Measurements from ENCODE around the gene SHANK1. TPM values are rescaled to one million over a fixed set of nuclear protein-coding genes. Genes with fewer than 3 reads are reported as not detected.

Gene SHANK1
- total and polyA plus RNA-seq, 2 of the 4 experiments (the other 2 are of a cell fraction), result 6.1 to 6.7 TPM

DNA sequence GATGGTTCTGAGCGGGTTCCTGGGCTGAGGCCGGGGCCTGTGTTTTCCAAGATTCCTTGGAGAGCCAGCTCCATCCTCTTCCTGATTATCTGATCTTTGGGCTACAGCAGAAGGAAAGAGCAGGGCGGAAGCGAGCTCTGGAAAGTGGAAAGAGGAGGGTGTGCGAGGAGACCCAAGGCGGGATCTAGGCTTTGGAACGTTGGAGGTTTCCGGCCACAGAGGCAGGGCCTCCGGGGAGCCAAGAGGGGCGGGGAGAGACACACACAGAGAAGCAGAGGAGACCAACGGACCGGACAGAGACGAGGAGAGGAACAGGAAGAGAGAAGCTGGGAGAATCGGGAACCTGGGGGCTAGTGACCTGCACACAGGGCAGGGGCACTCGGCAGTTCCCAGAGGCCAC is 3.5 kb upstream of the SHANK1 start, which contains the start of gene CLEC11A:
Gene CLEC11A (plus strand): TSS at position 296 of the 400 bp plus-strand sequence. CDS start 162 bp downstream, outside the sequence.
- peak within 1 kb of the TSS; percentile 70 for H3K56ac ChIP-seq (ENCODE audit: extremely low read depth, insufficient read depth, low read length)
- peak within 1 kb of the TSS; percentile 96 for H2AFZ ChIP-seq (replicated peaks; ENCODE audit: low read length, poor library complexity)
- H3K27ac ChIP-seq (ENCODE audit: insufficient read depth, low read length), result peak within 1 kb of the TSS; percentile 87
- in situ Hi-C loops (cut with MboI; ENCODE audit: low sequenced_read_pairs) (loop anchor here (5.0 kb wide), 1 partner anchor 346 kb away; the partner anchor contains the start of gene NR1H2), dilution Hi-C loops (cut with HindIII; ENCODE audit: low sequenced_read_pairs, unreplicated experiment) (no loop called here), intact Hi-C loops (cut with micrococcal nuclease) (loop anchor here (5.0 to 10.0 kb wide), 2 partner anchors 199 to 382 kb away; partner anchors contain the start of gene CTU1)
- H3K14ac ChIP-seq (replicated peaks; ENCODE audit: low read depth, low read length), result peak within 1 kb of the TSS; percentile 92
- H3K9ac ChIP-seq (ENCODE audit: low read depth, low read length), result peak within 1 kb of the TSS; percentile 79
- POLR2A ChIA-PET (ENCODE audit: unreplicated experiment), result no interaction called here
- H4K91ac ChIP-seq (ENCODE audit: insufficient read depth, low read depth, low read length), result peak within 1 kb of the TSS; percentile 93
- peak; percentile 52; the same call in 1 of the 2 replicates for TF ChIP-seq POLR2A (IDR thresholded peaks at IDR 0.05; ENCODE audit: low read depth, low read length)
- TF ChIP-seq SMC3 (IDR thresholded peaks at IDR 0.05; ENCODE audit: low read depth, low read length), result no peak
- no peak for TF ChIP-seq MAFK (IDR thresholded peaks at IDR 0.05; ENCODE audit: low read depth, low read length)
- no peak for TF ChIP-seq BHLHE40 (IDR thresholded peaks at IDR 0.05; ENCODE audit: low read depth, low read length)
- peak; percentile 33; the same call in 1 of the 2 replicates for TF ChIP-seq MAZ (IDR thresholded peaks at IDR 0.05; ENCODE audit: borderline replicate concordance, low read depth, low read length)
- TF ChIP-seq CEBPB (IDR thresholded peaks at IDR 0.05; ENCODE audit: low read depth, low read length), result no peak
- TF ChIP-seq, protein P1, sequence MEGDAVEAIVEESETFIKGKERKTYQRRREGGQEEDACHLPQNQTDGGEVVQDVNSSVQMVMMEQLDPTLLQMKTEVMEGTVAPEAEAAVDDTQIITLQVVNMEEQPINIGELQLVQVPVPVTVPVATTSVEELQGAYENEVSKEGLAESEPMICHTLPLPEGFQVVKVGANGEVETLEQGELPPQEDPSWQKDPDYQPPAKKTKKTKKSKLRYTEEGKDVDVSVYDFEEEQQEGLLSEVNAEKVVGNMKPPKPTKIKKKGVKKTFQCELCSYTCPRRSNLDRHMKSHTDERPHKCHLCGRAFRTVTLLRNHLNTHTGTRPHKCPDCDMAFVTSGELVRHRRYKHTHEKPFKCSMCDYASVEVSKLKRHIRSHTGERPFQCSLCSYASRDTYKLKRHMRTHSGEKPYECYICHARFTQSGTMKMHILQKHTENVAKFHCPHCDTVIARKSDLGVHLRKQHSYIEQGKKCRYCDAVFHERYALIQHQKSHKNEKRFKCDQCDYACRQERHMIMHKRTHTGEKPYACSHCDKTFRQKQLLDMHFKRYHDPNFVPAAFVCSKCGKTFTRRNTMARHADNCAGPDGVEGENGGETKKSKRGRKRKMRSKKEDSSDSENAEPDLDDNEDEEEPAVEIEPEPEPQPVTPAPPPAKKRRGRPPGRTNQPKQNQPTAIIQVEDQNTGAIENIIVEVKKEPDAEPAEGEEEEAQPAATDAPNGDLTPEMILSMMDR (conservative IDR thresholded peaks at IDR 0.05; ENCODE audit: low read depth, low read length), result no peak
- TF ChIP-seq RFX5 (IDR thresholded peaks at IDR 0.05; ENCODE audit: low read depth, low read length), result no peak
- peak; percentile 20; the same call in 1 of the 2 replicates for TF ChIP-seq MXI1 (IDR thresholded peaks at IDR 0.05; ENCODE audit: borderline replicate concordance, low read depth, low read length)
- no peak for TF ChIP-seq RAD21 (IDR thresholded peaks at IDR 0.05; ENCODE audit: low read length)
- peak within 1 kb of the TSS; percentile 29; the same call in 1 of the 2 replicates for H2BK20ac ChIP-seq (ENCODE audit: low read depth, low read length)
- H3K23ac ChIP-seq (ENCODE audit: low read depth, low read length), result peak within 1 kb of the TSS; percentile 89
- peak; percentile 80 for DNase-seq
- peak within 1 kb of the TSS; percentile 63 for H3K4me3 ChIP-seq (ENCODE audit: insufficient read depth, low read depth, low read length)
- peak within 1 kb of the TSS; percentile 80 for H2BK120ac ChIP-seq (ENCODE audit: low read depth, low read length)
- H3K4me2 ChIP-seq (ENCODE audit: low read depth, low read length), result peak within 1 kb of the TSS; percentile 82
- WGBS, 2 experiments (ENCODE audit: extremely low coverage in 2 of 2, insufficient read length in 1 of 2), result 4% methylated on average over 5 of the region's 15 CpGs; no CpG with 5 or more reads in 1 of the 2 experiments
- no peaks in the 10 kb centered on the region for H3K27me3 ChIP-seq (ENCODE audit: control insufficient read depth, insufficient read depth, low read length)
- peak within 1 kb of the TSS; percentile 64; the same call in 1 of the 3 replicates for H2BK15ac ChIP-seq (ENCODE audit: low read depth, low read length)
- peak within 1 kb of the TSS; percentile 93 to 96 for H4K8ac ChIP-seq (ENCODE audit: low read depth in 2 of 2, low read length in 2 of 2)
- peak within 1 kb of the TSS; percentile 75 for H4K5ac ChIP-seq (ENCODE audit: low read depth, low read length)
- H3K4ac ChIP-seq (ENCODE audit: low read depth, low read length), result peak within 1 kb of the TSS; percentile 96
- peak within 1 kb of the TSS; percentile 81 for H2BK5ac ChIP-seq (ENCODE audit: low read depth, low read length, poor library complexity, severe bottlenecking)
- peak within 1 kb of the TSS; percentile 95 for H2AK9ac ChIP-seq (replicated peaks; ENCODE audit: low read depth, low read length, poor library complexity)
- peak within 1 kb of the TSS; percentile 32 for H3K18ac ChIP-seq (ENCODE audit: low read depth, low read length)
- H3K9me1 ChIP-seq (ENCODE audit: insufficient read depth, low read length), result peaks cover 32% of the 10 kb centered on the region
- ATAC-seq (ENCODE audit: low read depth), result peak; percentile 24
- H2AK5ac ChIP-seq (ENCODE audit: low read depth, low read length), result peak within 1 kb of the TSS; percentile 95
- CTCF ChIA-PET, result interaction anchor here (0.6 to 1.1 kb wide), 4 partner anchors 18 to 387 kb away, joined by 3 to 4 read pairs (median 3); no protein-coding TSS in a partner anchor
- H3K4me1 ChIP-seq (ENCODE audit: control insufficient read depth, insufficient read depth, low read length), result peaks cover 17% of the 10 kb centered on the region
- no peaks in the 10 kb centered on the region for H3K9me3 ChIP-seq (ENCODE audit: control insufficient read depth, insufficient read depth, low read length)
- H4K20me1 ChIP-seq (ENCODE audit: insufficient read depth, low read length), result 0 out of 2 replicates have a peak, but pooled peaks cover 6% of the 10 kb centered on the region
- peaks cover 18 to 44% of the 10 kb centered on the region in 2 experiments for H3K79me1 ChIP-seq (ENCODE audit: low read depth in 1 of 2, low read length in 2 of 2)
- peaks cover 2% of the 10 kb centered on the region for H3K36me3 ChIP-seq (ENCODE audit: control insufficient read depth, insufficient read depth, low read length)
- no TSS peak for BruUV-seq (replicated peaks)
